GOT3 (cell line): Measurements from ENCODE around the gene SMARCA2.
"Not testable (repeated sequence)": the region's sequence is repeated elsewhere in the genome, so short reads cannot be mapped to it uniquely, and the experiment has no call there.

Source experiments
- DNase-seq: peaks from one replicate; lab custom pipeline; 2025; ENCODE audit warnings: mixed read lengths; lab: John Stamatoyannopoulos, UW

SMARCA2 gene

DNA sequence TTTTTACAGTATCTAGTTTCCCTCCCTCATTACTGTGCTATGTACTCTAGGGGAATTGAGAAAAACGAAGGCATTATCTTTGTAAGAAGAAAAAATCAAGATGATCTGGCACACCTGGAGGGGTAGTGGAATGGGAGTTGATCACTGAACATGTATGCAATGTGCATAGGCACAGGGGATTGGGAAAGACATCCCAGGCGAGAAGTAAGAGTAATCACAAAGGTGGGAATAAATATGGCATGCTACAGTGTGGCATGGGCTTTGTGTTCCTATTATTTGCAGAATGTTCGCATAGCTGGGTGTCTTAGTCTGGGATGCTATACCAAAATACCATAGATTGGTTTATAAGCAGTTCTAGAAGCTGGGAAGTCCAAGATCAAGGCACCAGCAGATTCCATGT, 130.6 kb downstream of the SMARCA2 start:
- DNase-seq: no peak

- not testable (repeated sequence) for DNase-seq
Observed at GRCh38 chr9:2146700-2147099, 131.6 kb downstream of the SMARCA2 start.

- no peak for DNase-seq
Observed at GRCh38 chr9:2150338-2150737, 135.2 kb downstream of the SMARCA2 start.

DNA sequence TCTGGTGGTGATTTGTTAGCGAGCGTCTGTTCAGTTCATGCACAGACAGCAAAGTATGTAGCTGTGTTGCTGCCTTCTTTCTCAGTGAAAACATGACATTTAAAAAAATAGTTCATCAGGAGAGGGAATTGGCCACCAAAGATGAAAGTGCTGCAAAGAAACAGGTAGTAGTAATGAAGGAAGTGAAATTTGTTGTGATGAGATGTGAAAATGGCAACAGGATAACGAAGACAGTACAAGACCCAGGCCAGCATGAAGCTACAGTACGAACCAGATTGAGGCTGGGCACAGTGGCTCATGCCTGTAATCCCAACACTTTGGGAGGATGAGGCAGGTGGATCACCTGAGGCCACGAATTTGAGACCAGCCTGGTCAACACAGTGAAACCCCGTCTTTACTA, 136.0 kb downstream of the SMARCA2 start:
- no peak for DNase-seq

GRCh38 chr9:2152966-2153629, 138.0 kb downstream of the SMARCA2 start:
- no peak for DNase-seq

DNA sequence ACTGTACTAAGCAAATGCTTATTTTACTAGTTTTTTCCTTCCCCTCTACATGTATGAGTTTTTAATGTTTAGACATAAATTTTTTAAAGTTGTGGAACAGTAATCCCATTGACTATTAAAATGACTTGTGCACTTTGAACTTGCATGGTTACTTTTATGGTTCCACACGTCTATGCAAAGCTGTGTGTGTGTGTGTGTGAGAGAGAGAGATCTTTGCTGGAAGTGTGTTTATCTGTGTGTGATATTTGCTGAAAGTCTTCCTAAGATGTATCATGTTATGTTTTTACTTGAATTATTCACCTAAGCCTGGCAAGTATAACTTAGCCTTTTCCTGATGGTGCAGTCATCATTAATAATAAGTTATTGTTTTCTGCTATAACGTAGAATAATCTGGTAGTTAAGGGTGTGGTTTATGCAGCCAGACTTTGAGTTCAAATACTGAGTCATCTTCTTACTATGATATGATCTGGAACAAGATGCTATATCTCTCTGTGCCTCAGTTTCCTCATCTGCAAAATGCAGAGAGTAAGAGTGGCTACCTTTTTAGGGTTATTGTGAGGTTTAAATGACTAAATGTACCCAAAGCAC, 138.6 kb downstream of the SMARCA2 start:
- DNase-seq: no peak

DNA sequence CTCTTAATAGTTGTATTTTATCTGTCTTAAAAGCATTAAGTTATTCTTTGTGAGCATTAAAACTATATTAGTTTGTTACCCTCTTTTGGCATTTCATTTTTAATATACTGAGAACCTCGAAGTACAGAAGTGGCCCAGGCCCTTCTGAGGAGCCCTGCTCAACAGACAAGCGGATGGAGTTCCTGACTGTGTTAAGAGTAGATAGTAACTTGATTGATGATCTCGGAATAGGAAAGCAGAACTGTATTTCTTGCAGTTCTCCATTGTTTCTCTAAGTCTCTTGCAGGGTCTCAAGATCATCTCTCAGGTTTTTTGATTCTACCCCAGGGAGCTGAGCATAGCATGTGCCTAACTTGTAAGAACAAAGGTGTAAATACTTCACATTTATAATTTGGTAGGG, 139.6 kb downstream of the SMARCA2 start:
- DNase-seq: no peak

GRCh38 chr9:2155966-2156365, 140.8 kb downstream of the SMARCA2 start:
- no peak for DNase-seq

DNA sequence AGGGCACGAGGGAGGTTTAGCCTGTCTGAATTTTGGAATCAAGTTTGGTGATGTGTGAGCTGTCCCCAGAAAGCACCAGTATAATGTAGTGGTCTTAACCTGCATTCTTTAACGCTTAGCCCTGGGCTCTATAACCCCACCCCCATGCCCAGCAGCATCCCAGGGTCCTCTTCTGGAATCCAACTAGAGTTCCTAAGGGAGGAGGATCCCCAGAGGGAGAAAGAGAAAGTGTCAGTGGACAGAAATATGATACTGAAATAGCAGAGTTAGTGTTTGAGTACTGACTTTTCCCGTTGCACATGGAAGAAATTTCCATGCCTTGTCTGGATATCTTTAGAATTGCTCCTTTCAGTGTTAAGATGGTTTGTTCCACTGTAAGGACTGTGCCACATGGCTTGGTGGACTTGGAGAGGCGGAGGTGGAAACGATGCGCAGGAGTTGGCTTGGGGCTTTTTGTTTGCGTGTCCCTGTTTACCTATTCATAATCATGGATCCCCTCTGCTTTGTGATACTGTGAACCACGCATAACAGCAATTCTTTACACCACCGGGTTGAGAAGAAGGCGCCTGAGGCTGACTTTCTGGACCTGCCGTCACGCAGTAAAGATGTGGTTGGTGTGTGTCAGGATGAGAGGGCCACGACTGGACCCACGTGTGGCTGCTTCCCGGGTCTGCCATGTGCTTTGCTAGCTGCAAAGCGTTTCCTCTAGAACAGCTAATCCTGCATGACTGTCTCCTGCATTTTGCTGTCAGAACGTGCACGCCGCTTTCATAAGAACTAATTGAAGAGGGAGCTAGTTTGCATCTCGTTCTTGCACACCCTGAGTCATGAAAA, 142.3 kb downstream of the SMARCA2 start:
- no peak for DNase-seq

DNA sequence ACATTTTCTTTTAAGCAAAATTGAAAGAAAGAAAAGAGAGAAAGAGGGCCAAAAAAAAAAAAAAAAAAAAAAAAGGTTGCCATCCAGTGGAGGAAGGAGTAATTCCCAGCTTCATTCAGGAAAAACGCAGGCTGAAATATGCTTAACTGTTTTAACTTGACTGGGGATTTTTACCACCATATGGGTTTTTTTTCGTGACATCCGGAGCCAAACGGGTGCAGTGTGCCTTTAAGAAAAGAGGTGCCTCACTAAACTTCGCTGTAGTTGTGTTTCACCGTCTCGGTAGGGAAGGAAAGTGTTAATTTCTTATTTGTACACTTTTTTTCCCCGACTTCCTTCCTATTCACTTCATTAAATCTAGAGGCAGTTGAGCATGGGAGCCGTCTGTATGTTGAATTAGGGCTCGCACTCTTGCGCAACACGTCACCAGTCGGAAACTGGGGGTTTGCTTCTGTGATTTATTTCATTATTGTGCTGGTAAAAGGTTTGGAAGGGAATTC, 143.0 kb downstream of the SMARCA2 start:
- no peak for DNase-seq

GRCh38 chr9:2158766-2159430, 143.8 kb downstream of the SMARCA2 start:
- no peak for DNase-seq

- DNase-seq: no peak
Observed at GRCh38 chr9:2159521-2160454, 144.6 kb downstream of the SMARCA2 start.

DNA sequence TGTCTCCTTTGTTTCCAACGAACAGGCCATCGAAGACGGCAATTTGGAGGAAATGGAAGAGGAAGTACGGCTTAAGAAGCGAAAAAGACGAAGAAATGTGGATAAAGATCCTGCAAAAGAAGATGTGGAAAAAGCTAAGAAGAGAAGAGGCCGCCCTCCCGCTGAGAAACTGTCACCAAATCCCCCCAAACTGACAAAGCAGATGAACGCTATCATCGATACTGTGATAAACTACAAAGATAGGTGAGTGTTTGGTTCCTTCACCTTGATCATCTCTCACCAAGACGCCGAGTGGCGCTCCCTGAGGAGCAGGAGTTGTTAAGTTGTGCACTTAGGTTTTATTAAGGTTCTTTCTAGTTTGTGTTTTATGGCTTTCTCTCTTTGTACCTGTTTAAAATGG, 146.5 kb downstream of the SMARCA2 start:
- no peak for DNase-seq

GRCh38 chr9:2163231-2163885, 148.2 kb downstream of the SMARCA2 start:
- no peak for DNase-seq

GRCh38 chr9:2164268-2164667, 149.1 kb downstream of the SMARCA2 start:
- DNase-seq: no peak

DNA sequence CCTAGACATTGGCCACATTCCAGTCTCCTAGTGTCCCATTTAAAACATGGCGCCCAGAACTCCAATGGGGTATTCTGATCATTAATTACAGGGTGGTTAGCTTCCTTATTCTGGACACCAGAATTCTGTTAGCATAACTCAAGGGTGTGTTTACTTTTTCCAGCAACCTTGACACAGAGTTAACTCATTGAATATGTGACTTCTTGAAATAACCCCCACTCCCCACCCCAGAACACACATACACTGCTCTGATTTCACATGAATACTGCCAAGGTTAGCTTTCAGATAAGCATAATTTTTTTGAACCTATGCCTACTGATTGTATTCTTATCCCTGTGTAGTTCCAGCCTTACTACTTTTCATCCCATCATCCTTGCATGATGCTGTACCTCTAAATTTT, 151.1 kb downstream of the SMARCA2 start:
- no peak for DNase-seq

DNA sequence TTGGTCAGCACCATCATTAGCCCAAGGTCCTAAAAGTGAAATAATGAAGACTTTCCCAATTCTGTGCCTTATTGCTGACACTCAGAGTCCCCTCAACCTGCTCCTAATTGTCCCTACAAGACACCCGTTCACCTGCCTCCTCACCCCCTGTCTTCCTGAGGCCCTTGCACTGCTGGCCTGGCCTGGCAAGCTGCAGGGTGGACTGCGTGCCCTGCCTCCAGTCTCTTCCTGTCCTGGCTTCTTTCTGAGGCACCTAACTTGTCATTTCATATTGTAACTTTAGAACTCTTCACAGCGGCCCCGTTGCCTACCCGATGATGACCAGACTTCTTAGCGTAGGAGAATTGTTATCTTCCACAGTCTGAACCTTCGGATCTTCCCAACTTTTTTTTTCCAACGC, 153.9 kb downstream of the SMARCA2 start:
- DNase-seq: no peak

DNA sequence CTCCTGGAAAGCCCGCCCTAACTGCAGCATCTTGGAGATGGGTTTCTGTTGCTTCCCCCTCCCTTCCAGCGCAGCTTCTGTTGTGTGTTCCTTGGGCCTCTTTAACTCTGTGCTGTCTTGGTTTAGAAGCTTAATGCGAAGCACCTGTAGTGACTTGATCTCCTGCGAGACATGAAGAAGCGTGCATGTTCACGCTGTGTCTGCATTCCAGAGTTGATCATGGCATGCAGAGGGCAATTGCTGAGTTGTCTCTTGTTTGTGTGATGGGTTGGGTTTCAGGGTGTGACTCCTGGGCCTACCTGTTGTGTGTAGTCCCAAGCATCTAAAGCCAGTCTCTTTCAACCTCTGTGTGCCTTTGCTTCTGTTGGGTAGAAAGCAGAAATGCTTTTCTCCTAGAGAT, 155.6 kb downstream of the SMARCA2 start:
- no peak for DNase-seq

DNA sequence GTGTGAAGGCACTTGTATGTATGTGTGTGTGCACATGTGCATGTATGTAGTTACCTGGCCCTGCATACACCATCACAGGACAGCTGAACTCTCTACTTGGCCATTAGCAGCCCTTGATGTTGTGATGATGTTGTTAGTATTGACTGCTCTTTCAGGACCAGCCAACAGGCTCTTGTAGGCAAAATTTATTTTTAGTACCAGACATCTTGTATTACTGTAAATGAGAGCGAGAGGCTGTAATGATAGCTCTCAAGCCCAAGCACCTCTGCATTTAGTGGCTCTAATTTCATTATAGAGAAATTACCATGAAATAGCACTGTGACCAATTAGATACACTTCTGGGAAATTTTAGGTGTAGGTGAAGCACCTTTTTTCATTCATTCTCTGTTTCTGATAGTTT, 158.0 kb downstream of the SMARCA2 start:
- no peak for DNase-seq

DNA sequence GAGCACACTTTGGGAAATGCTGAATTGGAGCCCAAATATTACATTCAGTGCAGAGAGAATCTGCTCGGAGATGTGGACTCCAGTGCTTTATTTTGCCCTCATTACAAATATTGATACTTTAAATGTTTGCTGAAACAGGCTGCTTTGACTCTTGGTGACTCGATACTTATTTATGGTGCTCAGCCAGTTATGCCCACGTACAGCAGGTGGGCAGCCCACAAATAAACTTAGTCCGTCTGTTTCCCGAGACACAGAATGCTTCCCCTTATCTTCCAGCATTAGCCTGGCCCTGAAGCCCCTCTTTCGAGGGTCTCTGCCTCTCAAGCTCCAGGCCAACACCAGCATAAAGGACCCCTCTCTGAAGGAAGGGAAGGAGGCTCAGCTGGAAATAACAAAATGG, 158.7 kb downstream of the SMARCA2 start:
- DNase-seq: no peak

DNA sequence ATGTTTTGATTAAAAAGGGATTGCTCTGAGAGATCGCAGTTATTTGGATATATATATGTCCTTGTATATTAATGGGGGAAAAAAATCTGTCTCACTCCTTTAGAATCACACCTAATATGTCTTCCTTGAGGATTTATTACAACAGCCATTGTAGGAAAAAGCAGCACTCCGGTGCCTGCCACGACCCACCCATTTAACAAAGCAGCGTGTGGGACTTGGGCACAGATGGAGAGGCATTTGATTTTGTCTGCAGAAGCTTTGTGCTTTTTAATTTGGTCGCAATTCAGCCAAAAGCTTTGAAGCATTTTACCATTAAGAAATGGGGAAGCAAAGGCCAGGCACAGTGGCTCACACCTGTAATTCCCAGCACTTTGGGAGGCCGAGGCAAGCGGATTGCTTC, 159.2 kb downstream of the SMARCA2 start:
- DNase-seq: no peak
